HFF-Myc (cell line): ENCODE data around the gene PPL.

Source experiments
- DNase-seq: peaks from one replicate; pipeline ENCODE4 v3.0.0-alpha.2; 2011; ENCODE audit warnings: low read depth; ENCODE audit errors: extremely low read depth
- H3K4me3 ChIP-seq: replicated peaks from 2 replicates; pipeline ENCODE4 v1.5.1; 2011; ENCODE audit warnings: low read depth, mild to moderate bottlenecking, control low read depth, low read length
- TF ChIP-seq, protein P1 (sequence below): IDR thresholded peaks from 2 replicates; pipeline ENCODE4 v1.5.1; 2012; ENCODE audit warnings: mild to moderate bottlenecking, low read depth, low read length, control low read depth; ENCODE audit errors: missing control alignments

PPL gene

DNA sequence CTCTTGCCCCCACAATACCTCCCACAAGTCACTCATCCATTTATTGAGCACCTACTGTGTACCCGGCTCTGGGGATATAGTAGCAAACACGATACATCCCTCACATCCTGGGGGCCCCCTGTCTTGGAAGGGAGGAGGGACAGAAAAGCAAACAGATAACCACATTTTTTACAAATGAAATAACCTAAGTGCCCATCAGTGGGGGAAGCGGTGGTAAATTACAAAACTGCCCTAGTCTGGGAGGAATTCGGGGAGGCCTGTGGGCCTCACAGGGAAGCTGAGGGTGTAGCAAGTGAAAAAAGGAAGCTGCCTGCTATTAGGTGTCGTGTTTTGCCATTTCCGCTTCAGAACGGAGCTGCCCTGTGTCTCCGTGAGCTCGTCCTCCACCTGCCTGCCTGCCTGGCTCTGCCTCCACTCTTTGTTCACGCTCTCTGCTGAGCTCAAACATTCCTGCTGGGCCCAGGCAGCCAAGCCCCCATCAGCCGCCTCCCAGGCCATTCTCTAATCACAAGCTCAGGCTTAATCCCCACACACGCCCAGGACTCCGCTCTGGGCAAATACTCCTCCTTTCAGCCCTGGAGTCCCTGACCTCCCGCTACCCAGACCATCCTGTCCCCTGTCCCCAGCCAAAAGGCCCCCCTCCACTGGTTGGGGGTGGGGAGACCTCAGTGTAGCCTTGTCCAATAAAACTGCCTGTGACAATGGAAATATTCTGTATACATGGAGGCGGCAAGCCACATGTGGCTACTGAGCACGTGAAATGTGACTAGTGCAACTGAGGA is 11.0 kb upstream of the PPL start:
- no peak for DNase-seq
- H3K4me3 ChIP-seq, result no peak overlapping the region
- TF ChIP-seq, protein P1, sequence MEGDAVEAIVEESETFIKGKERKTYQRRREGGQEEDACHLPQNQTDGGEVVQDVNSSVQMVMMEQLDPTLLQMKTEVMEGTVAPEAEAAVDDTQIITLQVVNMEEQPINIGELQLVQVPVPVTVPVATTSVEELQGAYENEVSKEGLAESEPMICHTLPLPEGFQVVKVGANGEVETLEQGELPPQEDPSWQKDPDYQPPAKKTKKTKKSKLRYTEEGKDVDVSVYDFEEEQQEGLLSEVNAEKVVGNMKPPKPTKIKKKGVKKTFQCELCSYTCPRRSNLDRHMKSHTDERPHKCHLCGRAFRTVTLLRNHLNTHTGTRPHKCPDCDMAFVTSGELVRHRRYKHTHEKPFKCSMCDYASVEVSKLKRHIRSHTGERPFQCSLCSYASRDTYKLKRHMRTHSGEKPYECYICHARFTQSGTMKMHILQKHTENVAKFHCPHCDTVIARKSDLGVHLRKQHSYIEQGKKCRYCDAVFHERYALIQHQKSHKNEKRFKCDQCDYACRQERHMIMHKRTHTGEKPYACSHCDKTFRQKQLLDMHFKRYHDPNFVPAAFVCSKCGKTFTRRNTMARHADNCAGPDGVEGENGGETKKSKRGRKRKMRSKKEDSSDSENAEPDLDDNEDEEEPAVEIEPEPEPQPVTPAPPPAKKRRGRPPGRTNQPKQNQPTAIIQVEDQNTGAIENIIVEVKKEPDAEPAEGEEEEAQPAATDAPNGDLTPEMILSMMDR, result no peak

DNA sequence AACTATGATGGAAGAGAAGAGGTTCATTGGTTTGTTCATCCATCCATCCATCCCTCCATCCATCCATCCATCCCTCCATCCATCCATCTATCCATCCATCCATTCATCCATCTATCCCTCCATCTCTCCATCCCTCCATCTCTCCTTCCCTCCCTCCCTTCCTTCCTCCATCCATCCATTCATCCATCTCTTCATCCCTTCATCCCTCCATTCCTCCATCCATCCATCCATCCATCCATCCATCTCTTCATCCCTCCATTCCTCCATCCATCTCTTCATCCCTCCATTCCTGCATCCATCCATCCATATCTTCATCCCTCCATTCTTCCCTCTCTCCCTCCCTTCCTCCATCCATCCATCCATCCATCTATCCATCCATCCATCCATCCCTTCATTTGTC is 10.0 kb upstream of the PPL start:
- TF ChIP-seq, protein P1, result no peak
- H3K4me3 ChIP-seq, result no peak overlapping the region
- DNase-seq, result no peak

DNA sequence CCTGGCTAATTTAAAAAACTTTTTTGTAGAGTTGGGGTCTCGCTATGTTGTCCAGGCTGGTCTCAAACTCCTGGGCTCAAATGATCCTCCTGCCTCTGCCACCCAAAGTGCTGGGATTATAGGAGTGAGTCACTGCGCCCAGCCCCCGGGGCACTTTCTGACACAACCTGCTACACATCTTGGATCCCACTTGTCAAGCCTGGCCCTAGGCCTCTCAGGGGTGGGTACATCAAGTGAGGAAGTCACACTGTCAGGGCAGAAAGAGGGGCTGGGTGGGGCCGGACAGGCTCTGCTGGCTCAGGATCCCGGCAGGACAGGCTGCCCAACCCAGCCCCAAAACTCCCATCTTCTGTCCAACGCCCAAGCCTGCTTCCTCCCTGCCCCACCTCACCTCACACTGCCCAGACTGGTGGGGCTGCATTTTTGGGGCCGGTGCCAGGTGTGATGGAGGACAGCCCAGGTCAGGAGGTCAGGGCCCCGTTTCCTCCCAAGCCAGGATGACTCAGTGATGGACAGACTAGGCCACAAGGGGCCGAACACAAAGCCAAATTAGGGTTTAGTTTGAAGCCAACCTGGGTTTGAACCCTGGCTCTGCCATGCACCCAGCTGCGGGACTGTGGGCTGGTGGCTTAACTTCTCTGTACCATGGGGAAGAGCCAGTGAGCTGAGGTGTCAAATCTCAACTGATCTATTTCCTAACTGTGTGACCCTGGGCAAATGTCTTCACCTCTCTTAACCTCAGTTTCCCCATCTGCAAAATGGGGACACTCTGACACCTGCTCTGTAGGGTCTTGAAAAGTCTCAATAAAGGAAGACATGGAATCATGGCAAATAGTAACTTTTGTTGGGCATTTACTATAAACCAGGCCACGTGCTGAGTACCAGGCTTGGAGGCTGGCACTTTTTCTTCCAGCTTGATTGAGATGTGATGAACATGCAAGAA is 8.9 kb upstream of the PPL start:
- TF ChIP-seq, protein P1, result no peak
- DNase-seq, result no peak
- H3K4me3 ChIP-seq, result no peak overlapping the region

DNA sequence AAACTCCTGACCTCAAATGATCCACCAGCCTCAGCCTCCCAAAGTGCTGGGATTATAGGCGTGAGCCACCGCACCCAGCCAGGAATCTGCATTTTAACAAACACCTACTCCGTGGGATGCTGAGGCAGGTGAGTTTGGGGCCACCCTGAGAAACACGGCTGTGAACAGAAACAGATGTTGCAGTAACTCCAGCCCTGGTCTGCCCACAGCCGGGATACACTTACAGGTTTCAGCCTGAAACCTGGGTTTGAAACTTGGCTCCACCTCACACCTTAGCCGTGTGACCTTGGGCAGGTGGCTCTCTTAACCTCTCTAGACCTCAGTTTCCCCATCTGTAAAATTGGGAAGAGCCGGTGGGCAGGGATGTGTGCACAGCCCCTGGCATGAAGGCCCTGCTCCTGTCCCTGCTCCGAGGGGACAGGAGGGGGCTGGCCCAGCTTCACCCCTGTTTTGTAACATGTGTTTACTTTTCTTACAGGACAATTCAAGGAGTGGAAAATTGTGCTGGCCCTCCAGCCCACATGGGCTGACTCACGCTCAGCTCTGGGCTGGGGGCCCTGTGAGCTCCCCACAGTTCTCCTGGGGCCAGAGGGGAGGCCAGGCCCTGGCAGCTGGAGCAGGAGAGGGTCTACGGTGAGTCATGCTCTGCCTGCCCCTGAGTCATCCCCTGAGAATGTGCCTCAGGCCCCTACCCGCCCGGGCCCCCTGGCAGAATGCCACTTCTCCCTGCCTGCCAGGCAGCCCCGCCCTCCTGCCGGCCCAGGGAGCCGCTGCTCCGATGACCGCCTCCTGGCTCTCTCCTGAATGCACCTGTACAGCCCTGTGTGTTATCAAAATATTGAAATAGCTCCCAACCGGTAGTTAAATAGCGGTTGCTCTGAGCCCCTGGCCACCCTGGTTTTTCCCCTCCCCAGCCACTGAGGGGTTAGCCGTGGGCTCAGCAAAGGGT is 7.7 kb upstream of the PPL start:
- 0 out of 2 replicates have a peak overlapping the region, but pooled peaks have one; percentile 16 for H3K4me3 ChIP-seq

DNA sequence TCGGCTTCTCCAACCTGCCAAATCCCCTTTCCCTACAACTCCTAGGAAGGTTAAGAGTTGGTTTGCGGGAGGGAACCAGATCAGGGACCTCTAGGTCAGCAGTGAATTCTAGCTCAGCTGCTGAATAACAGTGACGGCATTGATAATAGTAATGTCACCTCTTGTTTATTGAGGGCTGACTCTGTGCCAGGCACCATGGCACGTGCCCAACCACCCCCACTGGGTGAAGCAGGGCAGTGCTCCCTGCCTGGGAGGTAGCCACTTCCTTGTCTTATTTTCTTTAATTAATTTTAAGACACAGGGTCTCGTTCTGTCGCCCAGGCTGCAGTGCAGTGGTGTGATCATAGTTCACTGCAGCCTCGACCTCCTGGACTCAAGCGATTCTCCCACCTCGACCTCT is 5.5 kb upstream of the PPL start:
- DNase-seq, result no peak
- TF ChIP-seq, protein P1, result no peak
- H3K4me3 ChIP-seq, result 0 out of 2 replicates have a peak overlapping the region, but pooled peaks have one; percentile 2

More for the DNA sequence above, 7.7 kb upstream of the PPL start:
- TF ChIP-seq, protein P1, result no peak
- peak; percentile 92 for DNase-seq

DNA sequence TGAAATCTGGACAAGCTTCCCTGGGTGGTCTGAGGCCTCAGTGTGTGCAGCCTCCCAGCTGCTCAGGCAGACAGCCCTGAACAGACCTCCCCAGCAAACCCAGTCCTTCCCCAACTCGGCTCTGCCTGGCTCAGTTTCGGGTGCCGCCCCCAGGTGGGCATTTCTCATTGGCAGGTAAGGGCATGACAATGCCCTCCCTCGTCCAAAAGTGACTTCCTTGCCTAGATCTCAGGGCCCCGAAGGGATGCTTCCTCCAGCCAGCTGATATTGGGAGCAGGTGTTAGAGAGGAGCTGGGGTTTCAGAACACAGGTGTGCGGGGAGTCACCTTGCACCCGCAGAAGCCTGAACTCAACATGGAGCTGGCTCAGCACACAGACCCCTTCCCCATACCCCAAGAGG is 3.8 kb upstream of the PPL start:
- TF ChIP-seq, protein P1, result no peak
- no peak for DNase-seq
- no peak overlapping the region for H3K4me3 ChIP-seq
